ENCODE results near the gene IVNS1ABP.
"Not testable (repeated sequence)": the region's sequence is repeated elsewhere in the genome, so short reads cannot be mapped to it uniquely, and the experiment has no call there.

IVNS1ABP gene

GRCh38 chr1:185251928-185252327, 65.1 kb downstream of the IVNS1ABP start:
- not testable (repeated sequence) for H3K36me3 ChIP-seq (ENCODE audit: control insufficient read depth, low read length); H3K4me2 ChIP-seq (ENCODE audit: low read length); H3F3A ChIP-seq (ENCODE audit: control insufficient read depth, insufficient read depth); H3K4me3 ChIP-seq (ENCODE audit: low read length); H3K27me3 ChIP-seq (ENCODE audit: control insufficient read depth, low read length); H3K27ac ChIP-seq (ENCODE audit: low read depth, low read length); H3K4me1 ChIP-seq (ENCODE audit: control insufficient read depth, low read length); H4K20me1 ChIP-seq (ENCODE audit: control insufficient read depth, insufficient read depth, low read depth, low read length); H3K9me3 ChIP-seq (ENCODE audit: control insufficient read depth, insufficient read depth, low read length); H3K9me2 ChIP-seq (replicated peaks; ENCODE audit: control insufficient read depth, low read length); H3K79me2 ChIP-seq (ENCODE audit: control insufficient read depth, low read length)

DNA sequence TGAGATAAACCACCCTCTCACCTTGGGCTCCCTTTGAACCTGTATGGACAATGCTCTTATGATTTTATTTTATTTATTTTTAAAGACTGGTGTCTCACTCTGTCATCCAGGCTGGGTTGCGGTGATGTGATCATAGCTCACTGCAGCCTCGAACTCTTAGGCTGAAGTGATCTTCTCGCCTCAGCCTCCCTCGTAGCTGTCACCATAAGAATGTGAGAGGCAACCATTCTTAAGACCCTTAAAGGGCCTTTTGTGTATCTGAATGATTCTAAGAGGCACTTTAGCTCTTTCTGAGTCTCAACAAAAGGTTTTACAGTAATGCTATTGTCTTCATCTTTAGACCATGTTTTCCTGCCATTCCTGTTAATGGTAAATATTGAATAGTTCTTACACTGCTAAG, 67.0 kb downstream of the IVNS1ABP start:
- Histone ChIP-seq H3K36me3 (ENCODE audit: control insufficient read depth, low read length) (no peaks in the 10 kb centered on the region), H3K9me3 (ENCODE audit: control insufficient read depth, insufficient read depth, low read length) (no peaks in the 10 kb centered on the region), H3K79me2 (ENCODE audit: control insufficient read depth, low read length) (no peaks in the 10 kb centered on the region), H3K4me2 (ENCODE audit: low read length) (no peak overlapping the region), H3K27me3 (ENCODE audit: control insufficient read depth, low read length) (no peaks in the 10 kb centered on the region), H4K20me1 (ENCODE audit: control insufficient read depth, insufficient read depth, low read depth, low read length) (no peaks in the 10 kb centered on the region), H3K4me1 (ENCODE audit: control insufficient read depth, low read length) (no peaks in the 10 kb centered on the region), H3K4me3 (ENCODE audit: low read length) (no peak overlapping the region), H3F3A (ENCODE audit: control insufficient read depth, insufficient read depth) (no peaks in the 10 kb centered on the region), H3K27ac (ENCODE audit: low read depth, low read length) (no peak overlapping the region), H3K9me2 (replicated peaks; ENCODE audit: control insufficient read depth, low read length) (no peaks in the 10 kb centered on the region)
- no peak for TF ChIP-seq EZH2phosphoT487 (IDR thresholded peaks at IDR 0.05; ENCODE audit: borderline replicate concordance, low read length)
- TF ChIP-seq CTCF (IDR thresholded peaks at IDR 0.05; ENCODE audit: low read depth, low read length, poor library complexity, severe bottlenecking): no peak

DNA sequence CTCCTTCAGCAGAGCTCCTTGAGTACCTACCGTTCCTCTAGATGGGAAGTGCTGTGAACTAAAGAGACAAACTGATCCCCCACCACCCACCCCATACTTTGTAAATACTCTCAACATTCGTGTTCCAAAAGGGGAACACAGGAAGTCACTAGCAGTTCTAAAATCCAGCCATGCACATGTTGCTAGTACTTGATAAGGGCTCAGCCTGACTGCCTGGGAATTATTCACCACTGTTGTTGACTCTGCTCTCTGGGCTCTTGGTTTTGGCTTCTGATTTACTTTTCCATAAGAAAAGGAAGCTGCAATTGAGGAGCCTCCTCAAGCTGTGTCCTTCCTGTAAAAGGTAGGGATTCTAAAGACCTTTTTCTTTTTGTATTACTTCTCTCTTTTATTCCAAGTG, 67.5 kb downstream of the IVNS1ABP start:
- Histone ChIP-seq H3K79me2 (ENCODE audit: control insufficient read depth, low read length) (no peaks in the 10 kb centered on the region), H3K27ac (ENCODE audit: low read depth, low read length) (no peak overlapping the region), H3K9me3 (ENCODE audit: control insufficient read depth, insufficient read depth, low read length) (no peaks in the 10 kb centered on the region)

More for the DNA sequence above, 67.5 kb downstream of the IVNS1ABP start:
- no peaks in the 10 kb centered on the region for H3F3A ChIP-seq (ENCODE audit: control insufficient read depth, insufficient read depth)
- no peaks in the 10 kb centered on the region for H3K27me3 ChIP-seq (ENCODE audit: control insufficient read depth, low read length)
- H3K36me3 ChIP-seq (ENCODE audit: control insufficient read depth, low read length): no peaks in the 10 kb centered on the region
- H3K9me2 ChIP-seq (replicated peaks; ENCODE audit: control insufficient read depth, low read length): no peaks in the 10 kb centered on the region
- no peak overlapping the region for H3K4me2 ChIP-seq (ENCODE audit: low read length)
- H3K4me1 ChIP-seq (ENCODE audit: control insufficient read depth, low read length): no peaks in the 10 kb centered on the region
- TF ChIP-seq EZH2phosphoT487 (IDR thresholded peaks at IDR 0.05; ENCODE audit: borderline replicate concordance, low read length): no peak
- TF ChIP-seq CTCF (IDR thresholded peaks at IDR 0.05; ENCODE audit: low read depth, low read length, poor library complexity, severe bottlenecking): no peak
- H4K20me1 ChIP-seq (ENCODE audit: control insufficient read depth, insufficient read depth, low read depth, low read length): no peaks in the 10 kb centered on the region
- H3K4me3 ChIP-seq (ENCODE audit: low read length): no peak overlapping the region
